Fibroblast of skin of back (primary cell): ENCODE data around the gene SPTBN5.

Experiments used
- DNase-seq: peaks from one replicate; pipeline ENCODE4 v3.0.0-alpha.2; 2013

The SPTBN5 gene

DNA sequence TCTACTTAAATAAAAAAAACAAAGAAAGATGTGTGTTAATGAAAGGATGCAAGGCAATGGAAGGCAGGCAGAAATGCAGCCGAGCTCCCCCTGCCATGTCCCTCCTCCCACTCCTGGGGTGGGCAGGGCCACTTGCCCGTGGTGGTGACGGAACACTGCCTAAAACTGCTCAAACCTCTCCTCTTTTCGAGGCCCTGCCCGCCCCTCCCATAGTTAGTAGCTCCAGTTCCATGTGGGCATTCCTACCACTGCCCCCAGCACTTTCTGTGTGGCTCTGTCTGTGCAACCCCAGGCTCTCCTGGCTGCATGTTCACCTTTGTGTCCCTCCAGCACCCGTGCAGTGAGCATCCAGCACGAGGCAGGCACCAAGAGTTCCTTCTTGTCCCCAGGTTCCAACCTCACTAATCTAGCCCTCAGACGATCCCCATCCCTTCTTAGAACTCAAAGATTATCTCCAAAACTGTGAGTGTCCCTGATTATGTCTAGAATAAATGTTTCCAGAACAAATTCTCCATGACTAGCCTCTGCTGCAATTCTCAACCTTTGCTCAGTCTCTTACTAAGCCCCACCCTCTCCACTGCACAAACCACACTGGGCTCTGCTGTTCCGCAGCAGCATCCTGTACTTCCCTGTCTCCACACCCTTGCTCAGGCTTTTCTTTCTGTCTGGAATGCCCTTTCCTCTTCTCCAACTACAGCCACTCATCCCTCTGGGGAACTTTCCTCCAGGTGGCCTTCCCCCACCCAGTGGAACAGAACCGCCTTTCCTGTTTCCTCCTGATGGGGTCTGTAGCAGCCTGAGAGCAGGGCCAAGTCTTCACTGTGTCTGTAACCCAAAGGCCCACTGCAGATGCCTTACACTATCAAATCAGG lies 32.6 kb upstream of the SPTBN5 start:
- DNase-seq = no peak

DNA sequence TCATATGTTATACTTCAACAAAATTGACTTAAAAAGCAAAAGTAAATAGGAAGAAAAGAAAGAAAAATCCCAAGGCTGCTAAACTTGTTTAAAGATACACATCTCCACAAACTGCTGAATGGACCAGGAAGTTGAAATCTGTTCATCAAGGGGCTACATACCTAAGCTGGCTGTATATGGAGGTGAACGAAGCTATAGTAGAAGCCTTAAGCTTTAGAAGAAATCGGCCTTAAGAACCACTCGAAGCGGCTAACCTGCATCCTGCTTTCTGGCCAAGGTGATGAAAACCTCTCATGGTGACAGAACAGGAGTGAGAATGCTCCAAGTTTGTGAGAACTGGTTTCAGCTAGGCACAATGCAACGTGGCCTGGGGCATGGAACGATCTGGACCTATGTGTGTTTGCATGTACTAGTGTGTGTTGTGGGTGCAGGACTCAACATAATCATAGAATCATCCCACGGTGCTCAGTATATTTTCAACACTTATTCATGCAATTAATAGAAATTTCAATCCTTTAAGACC lies 31.3 kb upstream of the SPTBN5 start:
- no peak for DNase-seq

DNA sequence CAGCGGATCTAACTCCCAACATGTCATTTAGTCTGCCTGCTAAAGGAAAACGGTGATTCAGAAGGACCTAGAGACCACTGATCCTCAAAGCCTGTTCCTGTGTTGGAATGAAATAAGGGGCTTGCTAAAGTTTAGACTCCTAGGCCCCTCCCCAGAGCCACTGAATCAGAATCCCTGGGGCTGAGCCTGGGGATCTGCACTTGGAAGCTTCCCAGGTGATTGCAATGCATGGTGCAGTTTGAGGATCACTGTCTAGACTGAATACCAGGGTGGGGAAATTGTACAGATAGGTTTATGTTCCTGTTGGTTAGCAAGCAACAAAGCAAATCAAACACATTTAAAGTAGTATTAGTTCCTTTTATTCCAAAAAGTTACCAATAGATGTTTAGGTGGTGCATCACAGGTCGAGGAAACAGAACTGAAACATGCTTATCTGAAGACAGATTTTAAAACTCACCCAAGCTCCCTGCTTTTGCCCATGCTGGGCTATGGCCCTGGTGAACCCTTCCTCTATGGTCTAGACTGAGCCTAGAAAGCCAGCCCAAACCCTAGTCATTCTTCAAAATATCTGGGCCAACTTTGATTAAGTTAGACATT lies 29.6 kb upstream of the SPTBN5 start:
- no peak for DNase-seq

DNA sequence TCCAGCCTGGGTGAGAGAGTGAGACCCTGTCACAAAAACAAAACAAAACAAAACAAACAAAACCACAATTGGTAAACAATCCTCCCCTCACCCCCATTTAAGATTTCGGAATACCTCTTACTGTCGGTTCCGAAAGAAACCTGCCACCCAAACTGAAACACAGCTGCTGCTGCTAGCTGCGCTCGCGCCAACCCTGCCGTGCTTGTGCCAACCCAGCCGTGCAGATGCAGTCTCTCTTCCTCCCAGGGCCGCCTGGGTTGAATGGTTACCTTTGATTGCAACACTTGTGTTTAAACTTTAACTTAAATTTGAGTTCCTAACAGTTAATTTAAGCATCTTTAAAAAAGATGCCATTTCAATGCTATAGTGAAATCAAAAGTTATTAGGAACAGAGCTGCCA lies 28.5 kb upstream of the SPTBN5 start:
- no peak for DNase-seq

DNA sequence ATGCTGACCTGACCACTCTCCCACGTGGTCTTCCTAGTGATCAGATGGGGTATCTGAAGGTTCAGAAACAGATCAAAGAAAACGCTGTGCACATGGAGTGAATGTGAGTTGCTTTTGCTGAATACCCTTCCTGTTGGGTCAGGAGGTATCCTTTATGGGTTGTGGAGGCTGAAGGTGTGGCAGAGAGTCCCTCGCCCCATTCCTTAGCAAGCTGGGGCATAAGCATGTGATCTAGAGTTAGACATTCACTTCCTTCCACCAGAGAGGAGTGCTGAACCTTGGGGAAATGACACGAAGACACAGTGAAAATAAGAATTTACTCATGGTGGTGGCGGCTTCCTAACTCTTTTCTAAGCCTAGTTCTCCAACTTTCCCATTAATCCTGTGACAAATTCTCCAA lies 27.8 kb upstream of the SPTBN5 start:
- DNase-seq = no peak

DNA sequence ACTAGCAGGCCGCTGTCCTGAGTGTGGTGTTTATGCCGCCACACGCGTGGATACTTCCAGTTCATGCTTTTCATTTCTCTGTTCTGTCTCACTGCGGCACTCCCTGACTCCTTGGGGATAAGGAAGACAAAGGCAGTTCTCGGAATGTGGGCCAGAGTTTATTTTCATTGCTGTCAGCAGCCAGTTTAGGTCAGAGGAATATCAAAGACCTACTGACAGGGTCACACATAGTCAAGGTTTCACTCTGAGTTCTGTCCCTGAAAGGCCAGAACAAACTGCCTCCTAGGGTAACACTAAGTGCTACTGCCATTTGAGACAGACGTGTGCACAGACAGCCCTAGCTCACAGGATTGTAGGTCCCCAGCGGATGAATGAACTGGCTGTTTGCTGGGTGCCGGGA lies 27.3 kb upstream of the SPTBN5 start:
- peak; percentile 42 for DNase-seq

DNA sequence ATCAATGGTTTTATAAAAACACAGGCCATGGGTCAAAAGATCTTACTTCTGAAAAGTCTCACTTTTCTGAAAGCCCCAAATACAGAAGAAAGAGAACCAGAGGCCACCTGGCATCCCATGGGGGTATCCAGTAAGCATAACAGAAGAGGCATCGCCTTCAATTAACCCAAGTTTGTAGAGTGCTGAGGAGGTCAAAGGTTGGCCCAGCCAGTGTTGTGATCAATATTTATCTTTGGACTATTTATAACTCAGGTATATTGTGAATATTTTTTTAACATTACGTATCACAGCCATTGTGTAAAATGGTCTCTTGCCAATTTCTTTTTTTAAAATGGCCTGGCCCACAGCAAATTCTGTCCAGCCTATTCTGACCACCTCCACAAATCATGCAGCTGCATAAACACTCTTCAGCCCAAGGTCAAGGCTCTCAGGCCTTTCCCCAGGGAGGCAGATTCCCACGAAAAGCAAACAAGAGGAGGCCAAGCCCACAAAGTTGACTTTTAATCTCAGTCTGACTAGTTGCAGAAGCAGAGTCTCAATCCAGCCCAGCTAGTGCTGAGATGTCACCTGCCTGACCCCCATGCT lies 26.2 kb upstream of the SPTBN5 start:
- DNase-seq = peak; percentile 43

DNA sequence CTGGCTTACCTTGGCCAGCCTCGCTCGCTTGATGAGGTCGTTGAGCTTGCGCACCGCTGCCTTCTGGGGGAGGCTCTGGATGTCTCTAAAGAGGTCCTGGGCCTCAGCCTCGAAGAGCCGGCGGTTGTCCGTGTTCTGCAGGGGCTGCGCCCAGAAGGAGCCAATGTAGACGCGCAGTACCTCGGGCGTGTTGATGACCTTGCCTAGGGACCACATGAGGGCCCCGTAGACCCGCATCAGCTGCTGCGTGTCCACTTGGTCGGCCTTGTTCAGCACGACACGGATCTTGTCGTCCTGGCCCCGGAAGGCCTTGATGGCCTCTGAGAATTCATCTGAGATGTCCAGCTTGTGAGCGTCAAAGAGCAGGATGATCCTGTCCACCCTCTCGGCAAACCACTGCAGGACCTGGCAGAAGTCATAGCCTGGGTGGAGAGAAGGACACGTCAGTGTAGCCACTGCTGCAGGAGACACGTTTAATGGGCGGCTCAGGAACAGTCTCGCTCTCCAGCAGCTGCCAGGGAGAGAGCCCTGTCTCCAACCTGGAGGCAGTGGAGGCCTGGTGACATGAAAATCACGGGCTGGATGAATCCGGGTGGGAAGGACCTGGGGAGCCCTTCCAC lies 25.5 kb upstream of the SPTBN5 start:
- no peak for DNase-seq

DNA sequence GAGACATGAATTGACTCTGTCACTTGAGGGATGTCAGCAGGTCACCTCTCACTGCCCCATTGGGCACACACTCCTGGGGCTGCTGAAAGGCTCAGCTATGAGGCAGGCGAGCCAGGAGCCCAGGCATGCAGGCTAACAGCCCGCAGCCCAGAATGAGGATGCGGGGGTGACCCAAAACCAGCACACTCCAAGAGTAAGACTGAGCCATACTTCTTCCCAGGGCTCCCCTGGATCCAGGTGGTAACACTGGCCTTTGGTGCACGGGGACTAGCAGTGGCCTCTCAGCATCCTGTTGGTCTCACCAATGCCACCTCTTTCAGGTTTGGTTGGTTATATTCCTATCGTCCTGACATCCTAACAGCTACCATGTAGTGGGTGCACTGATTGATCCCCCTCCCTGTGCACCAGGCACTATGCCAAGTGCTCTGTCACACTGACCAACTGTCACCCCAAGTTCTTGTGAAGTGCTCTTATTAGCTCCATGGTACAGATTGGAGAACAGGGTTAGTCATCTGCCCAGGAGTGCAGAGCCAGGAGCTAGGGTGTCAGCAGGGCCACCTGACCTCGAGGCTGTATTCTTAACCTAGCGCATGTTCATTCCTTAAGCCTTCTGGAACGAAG lies 24.8 kb upstream of the SPTBN5 start:
- DNase-seq = no peak

DNA sequence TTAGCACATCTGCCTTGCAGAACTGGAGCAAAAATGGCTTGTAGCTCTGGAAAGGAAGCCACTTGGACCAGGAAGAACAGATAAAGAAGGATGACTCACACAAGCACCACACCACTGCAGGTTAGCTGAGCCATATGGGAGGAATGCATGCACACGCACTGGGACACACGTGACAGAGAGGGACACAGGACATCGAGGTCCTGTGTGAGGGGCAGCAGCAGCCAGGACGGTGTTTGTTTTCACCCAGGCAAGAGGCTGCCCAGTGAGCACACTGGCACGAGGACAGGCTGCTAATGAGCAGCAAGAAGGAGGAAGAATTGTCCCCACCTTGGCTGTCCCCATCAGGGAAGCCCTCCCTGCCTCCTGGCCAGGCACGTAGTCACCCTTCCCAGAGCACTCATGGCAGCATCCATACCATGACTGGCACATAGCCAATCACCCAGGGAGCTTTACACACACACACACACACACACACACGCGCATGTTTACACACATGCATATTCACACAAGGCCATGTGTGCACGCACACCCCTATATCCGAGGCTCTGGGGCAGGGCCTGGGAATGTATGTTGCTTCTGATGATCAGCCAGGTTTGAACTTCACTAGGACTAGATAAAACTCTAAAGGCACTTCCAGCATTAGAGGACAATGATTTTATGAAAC lies 24.0 kb upstream of the SPTBN5 start:
- DNase-seq = peak; percentile 71

DNA sequence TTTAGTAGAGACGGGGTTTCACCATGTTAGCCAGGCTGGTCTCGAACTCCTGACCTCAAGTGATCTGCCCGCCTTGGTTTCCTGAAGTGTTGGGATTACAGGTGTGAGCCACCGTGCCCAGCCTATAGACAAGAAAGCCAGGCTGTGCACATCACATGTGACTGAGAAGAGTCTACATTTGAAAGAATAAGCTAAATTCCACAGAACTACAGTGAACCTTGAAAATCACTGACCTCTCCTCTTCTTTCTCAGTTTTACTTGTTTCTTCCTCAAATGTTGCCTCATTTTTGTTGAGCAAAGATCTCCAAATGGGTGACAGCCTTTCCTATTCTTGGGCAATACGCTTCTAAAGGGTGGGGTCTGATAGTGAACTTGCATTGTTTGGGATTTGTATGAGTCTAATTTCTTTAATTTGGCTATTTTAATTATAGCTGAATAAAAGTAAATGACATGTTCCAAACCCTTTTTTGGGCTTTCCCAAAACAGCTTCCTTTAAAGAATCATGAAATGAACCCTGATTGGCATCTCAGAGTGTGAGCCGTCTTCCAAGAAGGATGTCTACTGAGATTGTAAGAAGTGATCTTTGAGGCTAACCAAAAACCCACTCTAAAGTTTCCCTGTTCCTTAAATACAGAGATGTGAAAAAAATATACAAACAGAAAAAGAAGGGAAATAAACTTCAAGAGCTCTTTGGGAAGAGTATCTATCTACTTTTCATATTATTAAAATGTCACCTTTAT lies 21.6 kb upstream of the SPTBN5 start:
- DNase-seq = no peak

DNA sequence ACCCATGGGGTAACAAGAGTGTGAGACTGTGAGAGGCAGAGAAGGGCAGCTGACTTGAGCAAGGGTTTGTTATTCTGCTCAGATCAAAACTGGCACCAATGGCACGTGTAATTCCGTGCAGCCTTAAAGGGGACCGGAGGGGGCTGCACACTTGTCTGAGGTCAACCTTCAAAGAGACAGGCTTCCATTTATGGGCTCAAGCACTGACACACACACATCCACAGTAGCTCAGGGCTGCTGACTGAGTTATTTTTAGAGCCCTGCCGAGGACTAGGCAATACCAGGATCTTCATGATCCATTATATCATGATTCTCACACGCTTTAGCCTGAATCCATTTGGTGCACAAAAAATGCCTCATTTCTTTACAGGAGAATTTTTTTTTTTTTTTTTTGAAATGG lies 20.6 kb upstream of the SPTBN5 start:
- no peak for DNase-seq

DNA sequence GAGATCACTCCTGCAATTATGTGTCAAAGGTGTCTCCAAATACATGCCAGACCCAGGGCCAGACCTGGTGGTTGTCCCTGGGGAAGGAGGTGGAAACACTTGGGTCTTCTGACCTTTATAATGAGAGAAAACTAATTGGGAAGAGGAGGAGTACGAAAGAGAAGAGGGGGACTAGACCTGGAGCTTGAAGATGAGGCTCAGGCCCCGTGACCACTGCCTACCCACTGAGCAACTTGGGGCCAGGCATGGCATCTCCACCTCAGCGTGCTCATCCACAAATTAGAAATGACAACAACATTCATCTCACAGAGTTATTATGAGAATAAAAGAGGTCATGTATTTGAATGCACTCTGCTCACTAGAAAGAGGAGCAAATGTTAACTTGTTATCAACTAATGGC lies 19.4 kb upstream of the SPTBN5 start:
- no peak for DNase-seq

DNA sequence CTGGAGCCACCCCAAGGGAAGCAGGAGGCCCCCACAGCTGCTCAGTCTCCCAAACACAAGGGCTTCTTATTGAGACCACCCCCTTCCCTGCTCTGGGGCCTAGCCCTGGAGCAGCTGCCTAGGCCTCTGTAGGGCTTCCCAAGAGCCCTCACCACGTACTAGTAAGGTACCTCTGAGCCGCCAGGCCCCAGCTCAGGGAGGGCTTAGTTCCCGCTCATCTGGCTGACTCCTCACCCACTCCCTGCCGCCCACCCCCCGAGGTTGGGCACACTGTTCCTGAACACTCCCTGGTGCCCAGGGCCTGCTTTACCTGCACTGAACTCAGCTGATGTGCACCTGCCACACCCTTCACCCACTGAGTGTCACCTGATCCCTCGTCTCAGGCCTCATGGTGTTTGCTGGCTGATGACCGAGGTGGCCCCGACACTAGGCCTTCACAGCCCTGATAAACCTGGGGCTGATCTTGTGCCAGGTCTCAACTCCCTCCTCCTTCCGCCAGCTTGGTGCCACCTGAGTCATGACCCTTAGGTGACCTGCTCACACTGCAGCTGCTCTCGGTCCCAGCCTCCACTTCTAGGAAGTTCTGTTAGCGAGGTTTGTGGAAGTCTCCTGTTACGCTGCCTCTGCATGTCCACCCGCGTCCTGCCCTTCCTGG lies 18.0 kb upstream of the SPTBN5 start:
- no peak for DNase-seq

DNA sequence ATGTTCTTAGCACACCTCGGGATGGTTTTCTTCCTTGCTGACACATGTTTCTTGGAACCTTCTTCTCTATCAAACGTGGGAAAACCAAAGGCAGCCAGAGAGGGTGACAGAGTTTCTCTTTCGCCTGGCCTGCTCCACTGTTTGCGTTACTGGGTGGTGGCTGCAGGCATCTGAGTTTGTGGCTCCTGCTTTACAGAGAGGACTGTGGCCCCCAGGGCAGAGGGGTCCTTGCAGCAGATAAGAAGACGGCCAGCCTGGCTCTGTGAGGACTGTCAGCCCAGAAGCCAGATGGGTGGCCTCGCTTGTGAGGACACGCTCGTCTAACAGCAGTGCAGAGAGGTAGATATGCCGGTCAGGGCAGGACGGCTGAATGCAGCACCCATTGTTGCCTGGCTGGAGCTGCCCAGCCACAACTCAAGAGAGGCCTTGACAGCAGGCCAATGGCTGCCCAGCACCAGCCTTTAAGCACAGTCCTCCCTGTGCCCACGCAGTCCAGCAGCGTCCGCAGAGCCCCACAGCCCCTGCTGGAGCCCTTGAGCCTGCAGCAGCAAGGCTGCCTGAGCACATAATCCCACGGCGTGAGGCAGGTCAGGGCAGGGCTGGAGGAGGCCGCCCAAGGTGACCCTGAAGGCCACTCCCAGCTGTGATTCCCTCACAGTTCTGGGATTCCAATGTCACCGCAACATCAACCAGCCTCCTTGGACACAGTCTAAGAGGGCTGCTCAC lies 15.0 kb upstream of the SPTBN5 start:
- no peak for DNase-seq

DNA sequence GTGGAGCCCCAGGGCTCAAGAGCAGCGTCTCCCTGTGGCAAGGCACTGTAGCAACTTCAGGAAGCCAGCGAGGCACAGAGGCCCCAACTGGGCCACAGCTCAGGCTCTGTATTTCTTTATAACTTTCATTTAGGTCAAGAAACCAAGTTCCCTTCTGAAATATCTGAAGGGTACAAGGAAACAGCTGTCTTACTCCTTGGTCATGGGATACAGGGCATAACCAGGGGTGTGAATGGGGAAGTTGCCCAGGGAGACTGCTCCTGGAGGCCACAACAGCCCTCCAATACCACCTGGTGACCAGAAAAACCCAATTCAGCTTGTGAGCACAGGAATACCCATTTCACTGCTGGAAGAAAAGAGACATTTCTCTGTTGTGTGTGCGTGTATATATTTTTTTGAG lies 13.3 kb upstream of the SPTBN5 start:
- no peak for DNase-seq

DNA sequence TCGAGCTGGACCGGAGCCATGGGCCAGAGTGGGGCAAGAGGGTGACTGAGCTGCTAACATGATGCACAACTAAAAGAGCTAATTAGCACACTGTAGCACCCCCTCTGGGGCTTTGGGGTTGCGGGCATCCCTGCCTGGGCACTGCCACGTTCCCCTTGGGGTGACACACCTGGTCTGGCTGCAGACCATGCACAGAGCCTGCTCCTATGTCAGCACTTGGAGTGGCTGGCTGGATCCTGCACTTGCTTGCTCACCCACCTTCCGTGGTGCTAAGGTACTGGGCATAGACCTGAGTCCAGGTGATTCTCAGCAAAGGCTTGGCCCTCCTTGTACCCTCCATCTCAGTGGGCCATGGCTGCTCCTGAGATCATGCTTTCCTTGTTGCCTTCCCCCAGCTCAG lies 12.8 kb upstream of the SPTBN5 start:
- no peak for DNase-seq

DNA sequence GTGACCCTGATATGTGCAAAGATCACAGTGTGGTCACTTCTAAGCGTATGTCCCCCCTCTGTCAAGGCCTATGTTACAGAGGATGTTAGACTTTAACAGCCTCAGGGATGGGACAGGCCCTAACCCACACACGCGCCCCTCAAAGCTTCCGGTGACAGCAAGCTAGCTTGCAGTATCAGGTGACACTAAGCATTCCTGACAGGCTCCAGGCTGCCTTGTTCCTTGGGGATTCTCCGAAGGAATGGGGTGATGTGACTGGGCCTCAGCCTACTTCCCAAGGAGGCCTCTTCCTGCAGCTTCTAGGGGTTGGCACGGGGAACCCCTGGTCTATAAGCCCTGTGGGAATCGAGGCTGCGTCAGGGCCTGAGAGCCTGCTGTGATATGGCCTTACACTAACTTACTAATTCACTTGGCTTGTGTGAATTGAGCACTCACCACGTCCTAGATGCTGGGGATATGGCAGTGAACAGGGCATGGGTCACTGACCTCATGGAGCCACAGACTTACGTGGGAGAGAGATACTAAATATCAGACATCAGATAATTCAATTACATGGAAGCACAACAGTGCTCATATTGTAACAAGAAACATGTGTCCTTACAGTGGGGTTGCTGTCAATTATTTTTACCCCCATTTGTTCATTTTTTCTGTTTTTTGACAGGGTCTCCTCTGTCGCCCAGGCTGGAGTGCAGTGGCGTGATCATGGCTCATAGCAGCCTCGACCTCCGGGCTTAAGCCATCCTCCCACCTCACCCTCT lies 11.4 kb upstream of the SPTBN5 start:
- DNase-seq = peak; percentile 22

DNA sequence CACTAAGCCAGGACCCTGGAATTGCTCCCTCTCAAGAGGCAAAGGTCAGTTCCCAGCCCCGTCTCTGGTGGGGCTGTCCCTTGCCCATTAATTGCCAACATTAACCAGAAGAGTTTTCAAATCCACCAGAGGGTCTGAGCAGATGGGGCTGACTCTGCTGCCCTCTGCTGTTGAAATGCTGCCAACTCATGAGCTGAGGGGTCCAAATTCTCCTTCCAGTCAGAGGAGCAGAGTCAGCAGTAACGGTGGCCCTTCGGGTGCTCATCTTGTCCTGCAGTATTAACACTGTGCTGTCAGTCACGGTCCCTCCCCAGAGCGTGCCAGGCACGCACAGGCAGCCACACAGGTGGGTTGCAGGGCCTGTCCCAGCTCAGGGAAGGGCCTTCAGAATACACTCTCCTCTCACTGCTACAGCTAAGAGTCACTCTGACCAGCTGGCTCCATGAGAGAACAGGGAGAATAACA lies 10.7 kb upstream of the SPTBN5 start:
- peak; percentile 67 for DNase-seq
